HG03095 (cell line): ENCODE data around the gene SH3RF3.
"Not testable (repeated sequence)": the region's sequence is repeated elsewhere in the genome, so short reads cannot be mapped to it uniquely, and the experiment has no call there.

ENCODE experiments used
- ATAC-seq: cut with Tn5 transposase; IDR thresholded peaks from one replicate; pipeline ENCODE4 v1.9.1; 2021; ENCODE audit warnings: moderate library complexity; ENCODE audit not compliant: unreplicated experiment

The SH3RF3 gene

GRCh38 chr2:109214651-109215371 lies 85.8 kb downstream of the SH3RF3 start:
- no peak for ATAC-seq

- no peak for ATAC-seq
These were observed 86.9 kb downstream of the SH3RF3 start for GRCh38 chr2:109215866-109216265.

GRCh38 chr2:109216332-109216731 lies 87.3 kb downstream of the SH3RF3 start:
- ATAC-seq = no peak

GRCh38 chr2:109217362-109218086 lies 88.5 kb downstream of the SH3RF3 start:
- no peak for ATAC-seq

GRCh38 chr2:109218087-109218791 lies 89.2 kb downstream of the SH3RF3 start:
- peak; percentile 40 for ATAC-seq

- ATAC-seq = no peak
These were observed 89.8 kb downstream of the SH3RF3 start for GRCh38 chr2:109218792-109219126.

- no peak for ATAC-seq
These were observed 91.9 kb downstream of the SH3RF3 start for GRCh38 chr2:109220860-109221259.

GRCh38 chr2:109221316-109221715 lies 92.3 kb downstream of the SH3RF3 start:
- not testable (repeated sequence) for ATAC-seq

GRCh38 chr2:109222422-109222821 lies 93.4 kb downstream of the SH3RF3 start:
- no peak for ATAC-seq

- no peak for ATAC-seq
These were observed 93.9 kb downstream of the SH3RF3 start for GRCh38 chr2:109222825-109223471.

- no peak for ATAC-seq
These were observed 94.5 kb downstream of the SH3RF3 start for GRCh38 chr2:109223490-109223889.

- not testable (repeated sequence) for ATAC-seq
These were observed 95.3 kb downstream of the SH3RF3 start for GRCh38 chr2:109224341-109224740.

- ATAC-seq = no peak
These were observed 96.3 kb downstream of the SH3RF3 start for GRCh38 chr2:109225170-109225782.

- no peak for ATAC-seq
These were observed 97.1 kb downstream of the SH3RF3 start for GRCh38 chr2:109226128-109226527.

- ATAC-seq = no peak
These were observed 97.6 kb downstream of the SH3RF3 start for GRCh38 chr2:109226622-109227021.

GRCh38 chr2:109229094-109229675 lies 100.2 kb downstream of the SH3RF3 start:
- no peak for ATAC-seq

GRCh38 chr2:109230941-109231420 lies 102.0 kb downstream of the SH3RF3 start:
- ATAC-seq = no peak

GRCh38 chr2:109231428-109231827 lies 102.4 kb downstream of the SH3RF3 start:
- ATAC-seq = no peak

GRCh38 chr2:109231996-109232705 lies 103.1 kb downstream of the SH3RF3 start:
- ATAC-seq = no peak

GRCh38 chr2:109232909-109233308 lies 103.9 kb downstream of the SH3RF3 start:
- no peak for ATAC-seq
